HEK293 (cell line): ENCODE results near the gene TMEM42.

Source experiments
- CTCF ChIA-PET: fragments of 350-600 bp; formaldehyde crosslinking; extraction: SDS; loops from one replicate; lab custom pipeline; 2021; ENCODE audit warnings: antibody characterized with exemption; lab: Yijun Ruan, JAX
- POLR2A ChIA-PET: fragments of 300-600 bp; formaldehyde crosslinking; extraction: SDS; loops from one replicate; lab custom pipeline; 2020; ENCODE audit warnings: antibody characterized with exemption, inconsistent platforms; lab: Yijun Ruan, JAX
- H3K27ac ChIP-seq: fragments of 200-500 bp; sonication (Bioruptor generic); 2 replicates; pipeline ENCODE4 v1.5.1; 2014; ENCODE audit warnings: low read depth, low read length, control low read depth, inconsistent platforms; ENCODE audit errors: extremely low read depth
- H3K36me3 ChIP-seq, 2 experiments: fragments of 200-500 bp in 1 of 2; sonication (Bioruptor generic) in 1 of 2; 1 replicate in 1 of 2; 2 replicates in 1 of 2; pipeline ENCODE4 v1.5.1; 2014 to 2017; ENCODE audit warnings: inconsistent platforms in 2 of 2, low read length in 2 of 2; ENCODE audit not compliant: control insufficient read depth in 2 of 2, insufficient read depth in 1 of 2
- H3K4me1 ChIP-seq: fragments of 200-500 bp; sonication (Bioruptor generic); 2 replicates; pipeline ENCODE4 v1.5.1; 2014; ENCODE audit warnings: mild to moderate bottlenecking, low read length, inconsistent platforms; ENCODE audit not compliant: control insufficient read depth, insufficient read depth
- H3K4me3 ChIP-seq: 2 replicates; pipeline ENCODE4 v1.5.1; 2011; ENCODE audit warnings: low read depth, mild to moderate bottlenecking, control low read depth, low read length, moderate library complexity
- H3K9me3 ChIP-seq: fragments of 200-500 bp; sonication (Bioruptor generic); 2 replicates; pipeline ENCODE4 v1.5.1; 2014; ENCODE audit warnings: low read depth, low read length, inconsistent platforms; ENCODE audit not compliant: control insufficient read depth, insufficient read depth
- BCL11B ChIP-seq: fragments of 450-650 bp; formaldehyde crosslinking; IDR thresholded peaks from 2 replicates; pipeline ENCODE4 v1.5.1; 2016; ENCODE audit warnings: low read depth, missing biosample characterization, missing genetic modification characterization
- GLIS1 ChIP-seq: fragments of 450-650 bp; formaldehyde crosslinking; IDR thresholded peaks from 2 replicates; pipeline ENCODE4 v1.5.1; 2016; ENCODE audit warnings: missing biosample characterization, missing genetic modification characterization
- GLIS2 ChIP-seq: fragments of 450-650 bp; formaldehyde crosslinking; IDR thresholded peaks from 2 replicates; pipeline ENCODE4 v1.5.1; 2016; ENCODE audit warnings: missing biosample characterization, missing genetic modification characterization
- KLF1 ChIP-seq: fragments of 450-650 bp; formaldehyde crosslinking; IDR thresholded peaks from 2 replicates; pipeline ENCODE4 v1.5.1; 2016; ENCODE audit warnings: missing biosample characterization, missing genetic modification characterization
- KLF8 ChIP-seq: fragments of 450-650 bp; formaldehyde crosslinking; IDR thresholded peaks from 2 replicates; pipeline ENCODE4 v1.5.1; 2016; ENCODE audit warnings: missing biosample characterization, missing genetic modification characterization
- KLF9 ChIP-seq: fragments of 450-650 bp; formaldehyde crosslinking; IDR thresholded peaks from 2 replicates; pipeline ENCODE4 v1.5.1; 2016; ENCODE audit warnings: missing biosample characterization, missing genetic modification characterization, low read depth
- PATZ1 ChIP-seq: fragments of 450-650 bp; formaldehyde crosslinking; IDR thresholded peaks from 2 replicates; pipeline ENCODE4 v1.5.1; 2016; ENCODE audit warnings: missing biosample characterization, missing genetic modification characterization
- PBX3 ChIP-seq: sonication (generic); formaldehyde crosslinking; IDR thresholded peaks from 2 replicates; pipeline ENCODE4 v1.8.1; 2022; ENCODE audit warnings: mild to moderate bottlenecking, moderate library complexity, missing genetic modification reagents
- SP2 ChIP-seq: fragments of 450-650 bp; formaldehyde crosslinking; IDR thresholded peaks from 2 replicates; pipeline ENCODE4 v1.5.1; 2016; ENCODE audit warnings: missing biosample characterization, missing genetic modification characterization
- SP3 ChIP-seq: fragments of 450-650 bp; formaldehyde crosslinking; IDR thresholded peaks from 2 replicates; pipeline ENCODE4 v1.5.1; 2016; ENCODE audit warnings: missing biosample characterization, missing genetic modification characterization
- SP7 ChIP-seq: fragments of 450-650 bp; formaldehyde crosslinking; IDR thresholded peaks from 2 replicates; pipeline ENCODE4 v1.5.1; 2016; ENCODE audit warnings: missing biosample characterization, missing genetic modification characterization
- YY1 ChIP-seq: fragments of 450-650 bp; formaldehyde crosslinking; IDR thresholded peaks from 2 replicates; pipeline ENCODE4 v1.5.1; 2018; ENCODE audit warnings: missing biosample characterization, missing genetic modification characterization
- ZBTB21 ChIP-seq: fragments of 450-650 bp; formaldehyde crosslinking; IDR thresholded peaks from 2 replicates; pipeline ENCODE4 v1.5.1; 2017; ENCODE audit warnings: missing biosample characterization, missing genetic modification characterization
- ZBTB44 ChIP-seq: fragments of 450-650 bp; IDR thresholded peaks from 2 replicates; pipeline ENCODE4 v1.5.1; 2018; ENCODE audit warnings: missing biosample characterization, mild to moderate bottlenecking, missing genetic modification characterization
- ZBTB8A ChIP-seq: fragments of 450-650 bp; formaldehyde crosslinking; IDR thresholded peaks from 2 replicates; pipeline ENCODE4 v1.5.1; 2016; ENCODE audit warnings: missing biosample characterization, missing genetic modification characterization
- ZEB2 ChIP-seq: fragments of 450-650 bp; formaldehyde crosslinking; IDR thresholded peaks from 2 replicates; pipeline ENCODE4 v1.5.1; 2016; ENCODE audit warnings: missing biosample characterization, missing genetic modification characterization
- ZNF2 ChIP-seq: fragments of 450-650 bp; formaldehyde crosslinking; IDR thresholded peaks from 2 replicates; pipeline ENCODE4 v1.5.1; 2016; ENCODE audit warnings: missing biosample characterization, missing genetic modification characterization
- ZNF335 ChIP-seq: fragments of 450-650 bp; formaldehyde crosslinking; conservative IDR thresholded peaks from 2 replicates; pipeline ENCODE4 v1.5.1; 2016; ENCODE audit warnings: missing biosample characterization, missing genetic modification characterization
- ZNF423 ChIP-seq: fragments of 450-650 bp; formaldehyde crosslinking; IDR thresholded peaks from 2 replicates; pipeline ENCODE4 v1.5.1; 2016; ENCODE audit warnings: missing biosample characterization, missing genetic modification characterization
- ZNF664 ChIP-seq: fragments of 450-650 bp; formaldehyde crosslinking; IDR thresholded peaks from 2 replicates; pipeline ENCODE4 v1.5.1; 2016; ENCODE audit warnings: missing biosample characterization, missing genetic modification characterization
- ZNF677 ChIP-seq: fragments of 450-650 bp; IDR thresholded peaks from 2 replicates; pipeline ENCODE4 v1.5.0; 2018; ENCODE audit warnings: missing biosample characterization, mild to moderate bottlenecking, missing genetic modification characterization, moderate library complexity
- ZNF692 ChIP-seq: fragments of 450-650 bp; formaldehyde crosslinking; IDR thresholded peaks from 2 replicates; pipeline ENCODE4 v1.5.1; 2016; ENCODE audit warnings: missing biosample characterization, missing genetic modification characterization
- ZSCAN30 ChIP-seq: fragments of 450-650 bp; IDR thresholded peaks from 2 replicates; pipeline ENCODE4 v1.5.1; 2018; ENCODE audit warnings: missing biosample characterization, mild to moderate bottlenecking, missing genetic modification characterization, moderate library complexity
- ZXDB ChIP-seq: fragments of 450-650 bp; formaldehyde crosslinking; IDR thresholded peaks from 2 replicates; pipeline ENCODE4 v1.5.1; 2016; ENCODE audit warnings: missing biosample characterization, missing genetic modification characterization
- TF ChIP-seq, protein P1 (sequence below): fragments of 450-650 bp; formaldehyde crosslinking; optimal IDR thresholded peaks from 2 replicates; pipeline ENCODE3; 2016; ENCODE audit warnings: missing biosample characterization, mild to moderate bottlenecking, missing genetic modification characterization
- TF ChIP-seq, protein P2 (sequence below): fragments of 450-650 bp; formaldehyde crosslinking; IDR thresholded peaks from 2 replicates; pipeline ENCODE4 v1.5.1; 2016; ENCODE audit warnings: missing biosample characterization, missing genetic modification characterization
- TF ChIP-seq, protein P3 (sequence below): fragments of 450-650 bp; formaldehyde crosslinking; IDR thresholded peaks from 2 replicates; pipeline ENCODE4 v1.5.1; 2016; ENCODE audit warnings: missing biosample characterization, missing genetic modification characterization, low read depth

The TMEM42 gene

GRCh38 chr3:44861412-44862225 is at the start of gene TMEM42:
Gene TMEM42, plus strand, starts transcription at chr3:44861912. Its CDS starts 13 bp downstream, at chr3:44861925.
- Histone ChIP-seq H3K4me3 (peak within 1 kb of the TSS; percentile 42), H3K36me3 (peaks cover 0 to 20% of the 10 kb centered on the region in 2 experiments; a peak in 1 of 3 replicates), H3K9me3 (no peaks in the 10 kb centered on the region), H3K27ac (peak within 1 kb of the TSS; percentile 27; the same call in 1 of the 2 replicates), H3K4me1 (no peaks in the 10 kb centered on the region)
- POLR2A ChIA-PET, result interaction anchor here (0.6 kb wide), 1 partner anchor 73 kb away, joined by 5 read pairs; no protein-coding TSS in a partner anchor
- CTCF ChIA-PET, result interaction anchor here (0.6 kb wide), 1 partner anchor 204 kb away, joined by 3 read pairs; no protein-coding TSS in a partner anchor
- TF ChIP-seq ZNF335 (tag by site-specific recombination) (peak; percentile 72), SP3 (tag by site-specific recombination) (peak; percentile 33; the same call in 1 of the 2 replicates), ZNF677 (tag by site-specific recombination) (no peak), YY1 (peak; percentile 79), ZNF664 (no peak), SP7 (tag by site-specific recombination) (peak; percentile 24; the same call in 1 of the 2 replicates), GLIS2 (tag by site-specific recombination) (peak; percentile 68), ZNF692 (no peak), GLIS1 (peak; percentile 25; the same call in 1 of the 2 replicates), KLF8 (peak; percentile 17; the same call in 1 of the 2 replicates), ZSCAN30 (tag by site-specific recombination) (0 out of 2 replicates have a peak, but pooled peaks have one; percentile 12), ZNF2 (tag by site-specific recombination) (0 out of 2 replicates have a peak, but pooled peaks have one; percentile 27), ZBTB44 (tag by site-specific recombination) (no peak), KLF1 (tag by site-specific recombination) (0 out of 2 replicates have a peak, but pooled peaks have one; percentile 11), PBX3 (CRISPR knock-in tag) (no peak), ZBTB21 (tag by site-specific recombination) (peak; percentile 82), KLF9 (tag by site-specific recombination) (peak; percentile 69), SP2 (peak; percentile 60), ZBTB8A (tag by site-specific recombination) (peak; percentile 83), ZNF423 (tag by site-specific recombination) (peak; percentile 85), BCL11B (peak; percentile 47; the same call in 1 of the 2 replicates), ZXDB (tag by site-specific recombination) (peak; percentile 70), PATZ1 (tag by site-specific recombination) (peak; percentile 43), ZEB2 (peak; percentile 77)
- TF ChIP-seq, protein P1, sequence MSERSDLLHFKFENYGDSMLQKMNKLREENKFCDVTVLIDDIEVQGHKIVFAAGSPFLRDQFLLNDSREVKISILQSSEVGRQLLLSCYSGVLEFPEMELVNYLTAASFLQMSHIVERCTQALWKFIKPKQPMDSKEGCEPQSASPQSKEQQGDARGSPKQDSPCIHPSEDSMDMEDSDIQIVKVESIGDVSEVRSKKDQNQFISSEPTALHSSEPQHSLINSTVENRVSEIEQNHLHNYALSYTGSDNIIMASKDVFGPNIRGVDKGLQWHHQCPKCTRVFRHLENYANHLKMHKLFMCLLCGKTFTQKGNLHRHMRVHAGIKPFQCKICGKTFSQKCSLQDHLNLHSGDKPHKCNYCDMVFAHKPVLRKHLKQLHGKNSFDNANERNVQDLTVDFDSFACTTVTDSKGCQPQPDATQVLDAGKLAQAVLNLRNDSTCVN, result peak; percentile 93
- TF ChIP-seq, protein P2, sequence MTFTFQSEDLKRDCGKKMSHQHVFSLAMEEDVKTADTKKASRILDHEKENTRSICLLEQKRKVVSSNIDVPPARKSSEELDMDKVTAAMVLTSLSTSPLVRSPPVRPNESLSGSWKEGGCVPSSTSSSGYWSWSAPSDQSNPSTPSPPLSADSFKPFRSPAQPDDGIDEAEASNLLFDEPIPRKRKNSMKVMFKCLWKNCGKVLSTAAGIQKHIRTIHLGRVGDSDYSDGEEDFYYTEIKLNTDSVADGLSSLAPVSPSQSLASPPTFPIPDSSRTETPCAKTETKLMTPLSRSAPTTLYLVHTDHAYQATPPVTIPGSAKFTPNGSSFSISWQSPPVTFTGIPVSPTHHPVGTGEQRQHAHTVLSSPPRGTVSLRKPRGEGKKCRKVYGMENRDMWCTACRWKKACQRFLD (tag by site-specific recombination), result no peak
- TF ChIP-seq, protein P3, sequence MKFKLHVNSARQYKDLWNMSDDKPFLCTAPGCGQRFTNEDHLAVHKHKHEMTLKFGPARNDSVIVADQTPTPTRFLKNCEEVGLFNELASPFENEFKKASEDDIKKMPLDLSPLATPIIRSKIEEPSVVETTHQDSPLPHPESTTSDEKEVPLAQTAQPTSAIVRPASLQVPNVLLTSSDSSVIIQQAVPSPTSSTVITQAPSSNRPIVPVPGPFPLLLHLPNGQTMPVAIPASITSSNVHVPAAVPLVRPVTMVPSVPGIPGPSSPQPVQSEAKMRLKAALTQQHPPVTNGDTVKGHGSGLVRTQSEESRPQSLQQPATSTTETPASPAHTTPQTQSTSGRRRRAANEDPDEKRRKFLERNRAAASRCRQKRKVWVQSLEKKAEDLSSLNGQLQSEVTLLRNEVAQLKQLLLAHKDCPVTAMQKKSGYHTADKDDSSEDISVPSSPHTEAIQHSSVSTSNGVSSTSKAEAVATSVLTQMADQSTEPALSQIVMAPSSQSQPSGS, result no peak
